OCI-LY7 (cell line): ENCODE results near the gene DPYSL3. TPM values are rescaled to one million over a fixed set of nuclear protein-coding genes. Genes with fewer than 3 reads are reported as not detected.

ENCODE experiments used
- BruUV-seq: library from RNA; stranded (reverse); fragments of 400-500 nt; replicated peaks from 2 replicates; lab custom pipeline; 2021; lab: Mats Ljungman, UMichigan
- CTCF ChIA-PET: fragments of 300-600 bp; sonication (Branson Sonifier 250); formaldehyde crosslinking; loops from one replicate; lab custom pipeline; 2022; ENCODE audit warnings: antibody characterized with exemption; ENCODE audit not compliant: unreplicated experiment; lab: Charles Lee
- POLR2A ChIA-PET: fragments of 300-600 bp; sonication (Branson Sonifier 250); formaldehyde crosslinking; loops from one replicate; lab custom pipeline; 2022; ENCODE audit warnings: antibody characterized with exemption; lab: Charles Lee
- DNase-seq: peaks from one replicate; pipeline ENCODE4 v3.0.0-alpha.2; 2015; ENCODE audit warnings: low spot score
- H2AFZ ChIP-seq: fragments of 200-600 bp; sonication (generic), shearing (Covaris generic); 2 replicates; pipeline ENCODE4 v1.6.1; 2014; ENCODE audit warnings: mild to moderate bottlenecking, antibody characterized with exemption, low read length, moderate library complexity
- H3K27ac ChIP-seq: fragments of 200-600 bp; sonication (generic); 2 replicates; pipeline ENCODE4 v1.5.1; 2014; ENCODE audit warnings: mixed run types, low read depth, mild to moderate bottlenecking, moderate library complexity, low read length, inconsistent platforms; ENCODE audit not compliant: poor library complexity, severe bottlenecking
- H3K36me3 ChIP-seq: fragments of 200-600 bp; sonication (generic); 2 replicates; pipeline ENCODE4 v1.6.1; 2014; ENCODE audit warnings: mild to moderate bottlenecking, antibody characterized with exemption, low read length, moderate library complexity, mixed read lengths; ENCODE audit not compliant: insufficient read depth
- H3K4me1 ChIP-seq: fragments of 200-600 bp; sonication (generic); 2 replicates; pipeline ENCODE4 v1.5.1; 2014; ENCODE audit warnings: mild to moderate bottlenecking, low read length; ENCODE audit not compliant: insufficient read depth, poor library complexity, severe bottlenecking
- H3K4me2 ChIP-seq: fragments of 200-600 bp; sonication (generic); 2 replicates; pipeline ENCODE4 v1.6.1; 2014; ENCODE audit warnings: mild to moderate bottlenecking, low read length
- H3K4me3 ChIP-seq: fragments of 200-600 bp; sonication (generic); 2 replicates; pipeline ENCODE4 v1.5.1; 2014; ENCODE audit warnings: mild to moderate bottlenecking, low read depth, low read length; ENCODE audit not compliant: poor library complexity, severe bottlenecking
- H3K79me2 ChIP-seq: fragments of 200-600 bp; sonication (generic); 2 replicates; pipeline ENCODE4 v1.6.1; 2016; ENCODE audit warnings: low read depth, mild to moderate bottlenecking, low read length, moderate library complexity, mixed read lengths; ENCODE audit not compliant: insufficient read depth
- H3K9me2 ChIP-seq: fragments of 200-600 bp; sonication (generic); 2 replicates; pipeline ENCODE4 v1.6.1; 2016; ENCODE audit warnings: mild to moderate bottlenecking, low read length, mixed read lengths; ENCODE audit not compliant: insufficient read depth
- H3K9me3 ChIP-seq: fragments of 200-600 bp; sonication (generic); 2 replicates; pipeline ENCODE4 v1.6.1; 2014; ENCODE audit warnings: mild to moderate bottlenecking, mixed run types, low read length, mixed read lengths
- H4K20me1 ChIP-seq: fragments of 200-600 bp; sonication (generic); 2 replicates; pipeline ENCODE4 v1.6.1; 2014; ENCODE audit warnings: mild to moderate bottlenecking, antibody characterized with exemption, low read length, moderate library complexity, mixed read lengths; ENCODE audit not compliant: insufficient read depth
- EZH2phosphoT487 ChIP-seq: fragments of 200-600 bp; sonication (generic); IDR thresholded peaks from 2 replicates; pipeline ENCODE4 v1.6.1; 2018; ENCODE audit warnings: low read depth, borderline replicate concordance, mild to moderate bottlenecking, mixed run types, antibody characterized with exemption, low read length, moderate library complexity, mixed read lengths
- intact Hi-C: fragments of 100-400 bp; cut with micrococcal nuclease; formaldehyde crosslinking; loops from one replicate; pipeline ENCODE4 v1.10.0; 2022; ENCODE audit not compliant: unreplicated experiment
- total RNA-seq, 2 experiments: library from RNA; depleted of rRNA in 1 of 2; stranded (reverse); fragments of >200 nt in 1 of 2; shearing (Covaris generic) in 1 of 2; gene quantifications; 2 replicates each; pipeline ENCODE4 v1.2.3, GENCODE V29; 2014 to 2022
- TF ChIP-seq, protein P1 (sequence below): fragments of 200-600 bp; sonication (generic); conservative IDR thresholded peaks from 2 replicates; pipeline ENCODE4 v1.5.1; 2014; ENCODE audit warnings: mild to moderate bottlenecking, antibody characterized with exemption, low read length, moderate library complexity, mixed read lengths

The DPYSL3 gene
- total RNA-seq, 2 experiments from 2014 or later, result not detected

DNA sequence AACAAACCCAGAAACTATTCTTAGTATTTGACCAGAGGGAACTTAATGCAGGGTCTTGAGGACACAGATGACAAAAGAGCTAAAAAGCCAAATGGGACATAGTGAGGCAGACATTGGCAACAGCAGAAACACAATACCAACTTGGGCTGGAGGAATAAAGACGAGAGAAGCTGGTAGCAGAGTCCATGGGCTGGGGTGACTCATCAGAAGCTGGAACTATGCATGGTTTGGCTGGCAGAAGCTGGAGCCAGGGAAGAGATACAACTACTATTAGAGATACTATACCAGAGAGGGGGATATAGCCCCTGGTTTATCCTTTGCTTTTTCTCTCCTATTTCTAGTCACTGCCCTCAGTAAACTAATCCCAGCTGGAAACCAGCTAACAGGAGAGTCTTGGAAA lies 29.2 kb upstream of the DPYSL3 start:
- TF ChIP-seq, protein P1, sequence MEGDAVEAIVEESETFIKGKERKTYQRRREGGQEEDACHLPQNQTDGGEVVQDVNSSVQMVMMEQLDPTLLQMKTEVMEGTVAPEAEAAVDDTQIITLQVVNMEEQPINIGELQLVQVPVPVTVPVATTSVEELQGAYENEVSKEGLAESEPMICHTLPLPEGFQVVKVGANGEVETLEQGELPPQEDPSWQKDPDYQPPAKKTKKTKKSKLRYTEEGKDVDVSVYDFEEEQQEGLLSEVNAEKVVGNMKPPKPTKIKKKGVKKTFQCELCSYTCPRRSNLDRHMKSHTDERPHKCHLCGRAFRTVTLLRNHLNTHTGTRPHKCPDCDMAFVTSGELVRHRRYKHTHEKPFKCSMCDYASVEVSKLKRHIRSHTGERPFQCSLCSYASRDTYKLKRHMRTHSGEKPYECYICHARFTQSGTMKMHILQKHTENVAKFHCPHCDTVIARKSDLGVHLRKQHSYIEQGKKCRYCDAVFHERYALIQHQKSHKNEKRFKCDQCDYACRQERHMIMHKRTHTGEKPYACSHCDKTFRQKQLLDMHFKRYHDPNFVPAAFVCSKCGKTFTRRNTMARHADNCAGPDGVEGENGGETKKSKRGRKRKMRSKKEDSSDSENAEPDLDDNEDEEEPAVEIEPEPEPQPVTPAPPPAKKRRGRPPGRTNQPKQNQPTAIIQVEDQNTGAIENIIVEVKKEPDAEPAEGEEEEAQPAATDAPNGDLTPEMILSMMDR, result no peak
- TF ChIP-seq EZH2phosphoT487, result no peak
- CTCF ChIA-PET, result no interaction called here
- H3K4me2 ChIP-seq, result no peak overlapping the region
- intact Hi-C loops, result no loop called here
- no peak for DNase-seq
- H3K9me3 ChIP-seq, result no peaks in the 10 kb centered on the region
- no peaks in the 10 kb centered on the region for H3K79me2 ChIP-seq
- no TSS peak for BruUV-seq
- H3K9me2 ChIP-seq, result no peaks in the 10 kb centered on the region
- H2AFZ ChIP-seq, result no peak overlapping the region
- H3K36me3 ChIP-seq, result no peaks in the 10 kb centered on the region
- no peak overlapping the region for H3K4me3 ChIP-seq
- POLR2A ChIA-PET, result interaction anchor here (0.6 to 1.3 kb wide), 3 partner anchors 8 to 314 kb away, joined by 3 read pairs; no protein-coding TSS in a partner anchor
- H3K4me1 ChIP-seq, result no peaks in the 10 kb centered on the region
- H3K27ac ChIP-seq, result no peak overlapping the region
- no peaks in the 10 kb centered on the region for H4K20me1 ChIP-seq

DNA sequence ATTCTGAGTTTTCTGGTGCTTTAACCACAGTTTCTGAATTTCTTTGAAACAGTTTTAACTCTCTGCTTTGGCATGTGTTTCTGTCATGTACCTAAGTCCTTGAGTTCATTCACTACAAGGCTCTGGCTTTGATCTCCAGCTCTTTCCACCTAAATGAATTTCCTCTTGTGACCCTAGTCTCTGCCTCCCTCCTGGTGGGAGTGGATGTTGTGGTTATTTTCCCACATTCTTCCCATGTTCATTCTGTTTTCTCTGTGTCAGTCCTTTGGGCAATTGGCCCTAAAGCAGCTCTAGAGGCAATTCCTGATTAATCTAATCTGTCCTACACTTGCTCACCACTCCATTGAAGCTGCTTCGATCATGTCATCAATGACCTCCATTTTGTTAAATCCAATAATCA lies 28.4 kb upstream of the DPYSL3 start:
- POLR2A ChIA-PET, result no interaction called here
- CTCF ChIA-PET, result interaction anchor here (0.5 kb wide), 1 partner anchor 1605 kb away, joined by 3 read pairs; no protein-coding TSS in a partner anchor
- intact Hi-C loops, result no loop called here
- no peak for DNase-seq
- no peaks in the 10 kb centered on the region for H4K20me1 ChIP-seq
- no peaks in the 10 kb centered on the region for H3K9me2 ChIP-seq
- H3K4me2 ChIP-seq, result no peak overlapping the region
- no peak overlapping the region for H2AFZ ChIP-seq
- H3K9me3 ChIP-seq, result no peaks in the 10 kb centered on the region
- H3K27ac ChIP-seq, result no peak overlapping the region
- no peak for TF ChIP-seq EZH2phosphoT487
- TF ChIP-seq, protein P1, result no peak
- no TSS peak for BruUV-seq
- H3K79me2 ChIP-seq, result no peaks in the 10 kb centered on the region
- H3K4me1 ChIP-seq, result no peaks in the 10 kb centered on the region
- H3K4me3 ChIP-seq, result no peak overlapping the region
- no peaks in the 10 kb centered on the region for H3K36me3 ChIP-seq

DNA sequence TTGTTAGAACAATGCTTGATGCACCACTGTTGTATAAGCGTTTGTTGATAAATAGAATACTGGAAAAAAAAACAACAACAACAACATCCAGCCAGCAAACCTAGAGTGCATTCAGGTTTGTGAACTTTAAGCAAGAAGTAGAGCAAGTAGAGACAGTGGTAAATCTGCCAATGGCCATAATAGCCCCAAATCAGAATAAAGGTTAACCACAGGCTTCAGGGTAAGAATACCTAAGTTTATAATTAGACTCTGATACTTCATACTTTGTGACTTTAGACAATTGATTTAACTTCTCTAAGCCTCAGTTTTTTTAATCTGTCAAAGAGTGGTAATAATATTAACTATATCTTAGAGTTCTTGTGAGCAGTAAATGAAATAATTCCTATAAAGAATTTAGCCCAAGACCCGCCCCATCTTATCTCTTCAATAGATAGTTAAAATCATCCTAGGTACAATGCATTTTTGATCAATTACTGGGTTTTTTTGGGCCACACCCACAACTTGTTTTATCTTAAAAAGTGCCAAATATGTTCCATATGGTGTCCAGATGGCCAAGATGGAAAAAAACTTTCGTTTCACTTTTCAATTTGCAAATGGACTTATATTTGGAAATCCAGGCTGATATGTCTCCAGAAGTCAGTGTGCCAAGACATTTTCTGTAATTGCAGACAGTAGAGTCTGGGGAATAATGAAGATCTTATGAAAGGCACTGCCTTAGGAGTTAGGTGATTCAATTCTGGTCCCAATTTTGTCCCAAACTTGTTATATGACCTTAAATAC lies 24.5 kb upstream of the DPYSL3 start:
- H2AFZ ChIP-seq, result no peak overlapping the region
- no peaks in the 10 kb centered on the region for H3K36me3 ChIP-seq
- ChIA-PET POLR2A (no interaction called here), CTCF (no interaction called here)
- H3K27ac ChIP-seq, result no peak overlapping the region
- BruUV-seq, result no TSS peak
- H4K20me1 ChIP-seq, result no peaks in the 10 kb centered on the region
- DNase-seq, result no peak
- no peak overlapping the region for H3K4me3 ChIP-seq
- no peak overlapping the region for H3K4me2 ChIP-seq
- H3K9me2 ChIP-seq, result no peaks in the 10 kb centered on the region
- intact Hi-C loops, result no loop called here
- TF ChIP-seq EZH2phosphoT487, result no peak
- TF ChIP-seq, protein P1, result no peak
- H3K4me1 ChIP-seq, result no peaks in the 10 kb centered on the region
- H3K9me3 ChIP-seq, result no peaks in the 10 kb centered on the region
- no peaks in the 10 kb centered on the region for H3K79me2 ChIP-seq
